Anterior cingulate cortex (tissue), 58 donors: Measurements from ENCODE around the gene TRMT61A.

Experiments
- DNase-seq, 58 donors: peaks; one replicate each; lab custom pipeline; 2025; lab: John Stamatoyannopoulos, UW

TRMT61A gene

GRCh38 chr14:103533137-103533998 is 4.4 kb downstream of the TRMT61A start:
- no peak for DNase-seq

GRCh38 chr14:103533999-103534575 is 5.1 kb downstream of the TRMT61A start:
- DNase-seq, result peak in 29 of 58 donors; percentile 32 to 87 (median 61)

GRCh38 chr14:103534576-103535061 is 5.6 kb downstream of the TRMT61A start:
- no peak for DNase-seq

- DNase-seq, result no peak
Measured at GRCh38 chr14:103535081-103535890, 6.3 kb downstream of the TRMT61A start.

GRCh38 chr14:103535891-103536565 is 7.0 kb downstream of the TRMT61A start:
- DNase-seq, result no peak

- no peak for DNase-seq
Measured at GRCh38 chr14:103536693-103537092, 7.7 kb downstream of the TRMT61A start.

GRCh38 chr14:103537175-103537990 is 8.4 kb downstream of the TRMT61A start:
- no peak for DNase-seq

- DNase-seq, result peak in 21 of 58 donors; percentile 23 to 71 (median 50)
Measured at GRCh38 chr14:103538291-103539055, 9.5 kb downstream of the TRMT61A start.

- DNase-seq, result no peak
Measured at GRCh38 chr14:103539056-103539825, 10.2 kb downstream of the TRMT61A start.

- DNase-seq, result peak in 6 of 58 donors; percentile 21 to 56 (median 38)
Measured at GRCh38 chr14:103540821-103541708, 12.1 kb downstream of the TRMT61A start.

GRCh38 chr14:103541709-103542604 is 13.0 kb downstream of the TRMT61A start:
- peak in 6 of 58 donors; percentile 61 to 78 (median 72) for DNase-seq

- peak in 55 of 58 donors; percentile 61 to 97 (median 89) for DNase-seq
Measured at GRCh38 chr14:103542605-103543088, 13.7 kb downstream of the TRMT61A start.

GRCh38 chr14:103543140-103543539 is 14.1 kb downstream of the TRMT61A start:
- peak in 22 of 58 donors; percentile 62 to 96 (median 79) for DNase-seq

- DNase-seq, result peak in 27 of 58 donors; percentile 38 to 79 (median 58)
Measured at GRCh38 chr14:103543721-103544387, 14.9 kb downstream of the TRMT61A start.
